Omental fat pad (tissue), 4 donors: Measurements from ENCODE around the gene BHLHE41. TPM values are rescaled to one million over a fixed set of nuclear protein-coding genes. Genes with fewer than 3 reads are reported as not detected.

Experiments
- ATAC-seq: fragments of 150-250 bp; one replicate; pipeline ENCODE4 v1.9.1; 2016; ENCODE audit warnings: mild to moderate bottlenecking, moderate library complexity; ENCODE audit not compliant: low FRiP score
- DNase-seq: peaks from one replicate; pipeline ENCODE4 v3.0.0-alpha.2; 2019; ENCODE audit warnings: low spot score
- CTCF ChIP-seq, 3 donors: fragments of 450-650 bp; IDR thresholded peaks; one replicate each; pipeline ENCODE4 v1.5.1; 2016 to 2017; ENCODE audit warnings: antibody characterized with exemption in 3 of 3, mild to moderate bottlenecking in 3 of 3, moderate library complexity in 2 of 3
- total RNA-seq, 4 donors: library from RNA; depleted of rRNA; stranded (reverse); fragments of >200 nt; gene quantifications; one replicate each; pipeline ENCODE4 v1.1.0, GENCODE V29; 2016

The BHLHE41 gene
- total RNA-seq, 4 donors from 2014 or later = 4.6 to 7.5 (median 5.2) TPM

DNA sequence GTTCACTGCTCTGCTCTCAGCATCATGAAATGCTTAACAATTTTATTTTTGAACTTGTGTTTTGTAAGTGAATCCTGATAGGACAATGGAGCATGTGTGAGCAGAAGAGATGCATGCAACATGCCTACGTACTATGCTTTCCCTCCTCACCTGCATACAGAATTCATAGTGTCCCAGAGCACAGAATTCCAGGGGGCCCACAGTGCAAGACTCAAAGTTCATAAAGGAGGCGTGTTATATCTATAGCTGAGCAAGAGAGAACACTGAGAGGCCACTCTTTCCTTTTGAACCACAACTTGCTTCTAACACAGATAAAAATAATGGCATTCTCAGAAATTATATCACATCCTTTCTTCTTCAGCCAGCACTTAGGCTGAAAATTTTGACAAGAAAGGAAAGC lies 28.8 kb downstream of the BHLHE41 start:
- TF ChIP-seq CTCF (IDR thresholded peaks at IDR 0.05) = no peak
- ATAC-seq = no peak
- DNase-seq = no peak

DNA sequence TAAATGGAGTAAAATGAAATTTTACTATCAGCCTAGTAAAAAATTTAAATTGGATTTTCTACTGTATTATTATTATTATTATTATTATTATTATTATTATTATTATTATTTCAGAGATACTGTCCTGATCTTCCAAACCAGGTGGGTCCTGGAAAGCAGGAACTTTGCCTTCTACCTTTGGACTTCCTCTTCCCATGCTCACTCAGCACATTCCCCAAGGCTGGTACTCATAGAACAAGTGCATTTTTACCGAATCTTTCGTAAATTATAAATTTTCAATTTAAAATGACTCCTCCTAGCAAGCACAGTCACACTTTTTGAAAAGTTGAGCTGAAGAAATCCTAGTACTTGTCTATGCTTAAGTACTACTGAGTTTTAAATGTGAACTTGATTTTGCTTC lies 29.7 kb downstream of the BHLHE41 start:
- no peak for ATAC-seq
- no peak for TF ChIP-seq CTCF (IDR thresholded peaks at IDR 0.05)
- DNase-seq = no peak

DNA sequence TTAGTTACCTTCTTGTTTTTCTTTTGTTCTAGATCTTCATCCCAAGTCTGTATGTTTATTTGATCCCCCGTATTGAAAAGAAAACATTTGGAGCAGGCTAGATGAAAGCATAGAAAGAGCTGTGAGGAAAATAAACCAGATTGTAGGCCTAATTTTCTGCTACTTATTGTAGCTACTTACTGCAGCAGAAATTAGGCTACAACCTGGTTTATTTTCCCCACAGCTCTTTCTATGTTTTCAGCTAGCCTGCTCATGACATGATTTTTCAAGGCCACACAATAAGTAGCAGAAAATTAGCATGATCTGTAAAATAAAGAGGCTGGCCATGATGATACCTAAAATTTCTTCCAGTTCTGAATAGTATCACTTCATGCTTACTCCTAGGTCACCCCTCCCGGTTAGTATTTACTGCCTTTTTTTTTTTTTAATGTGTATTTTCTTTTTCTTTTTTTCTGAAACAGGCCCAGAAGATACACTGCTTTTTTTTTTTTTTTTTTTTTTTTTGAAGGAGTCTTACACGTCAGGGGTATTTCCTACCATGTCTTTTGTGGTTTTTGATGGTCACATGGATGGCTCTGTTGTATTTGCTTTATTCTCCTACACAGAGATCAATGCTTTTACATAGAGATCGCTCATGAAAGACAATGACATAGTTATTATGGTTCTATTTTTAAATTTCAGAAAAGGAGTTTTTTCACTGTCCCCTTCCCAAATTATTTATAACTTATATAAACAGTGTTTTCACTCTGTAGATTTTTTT lies 32.3 kb downstream of the BHLHE41 start:
- ATAC-seq (no peak), DNase-seq (no peak)
- no peak for TF ChIP-seq CTCF (IDR thresholded peaks at IDR 0.05)

GRCh38 chr12:26091822-26092221 lies 33.0 kb downstream of the BHLHE41 start:
- ATAC-seq (no peak), DNase-seq (no peak)
- TF ChIP-seq CTCF (IDR thresholded peaks at IDR 0.05) = no peak

DNA sequence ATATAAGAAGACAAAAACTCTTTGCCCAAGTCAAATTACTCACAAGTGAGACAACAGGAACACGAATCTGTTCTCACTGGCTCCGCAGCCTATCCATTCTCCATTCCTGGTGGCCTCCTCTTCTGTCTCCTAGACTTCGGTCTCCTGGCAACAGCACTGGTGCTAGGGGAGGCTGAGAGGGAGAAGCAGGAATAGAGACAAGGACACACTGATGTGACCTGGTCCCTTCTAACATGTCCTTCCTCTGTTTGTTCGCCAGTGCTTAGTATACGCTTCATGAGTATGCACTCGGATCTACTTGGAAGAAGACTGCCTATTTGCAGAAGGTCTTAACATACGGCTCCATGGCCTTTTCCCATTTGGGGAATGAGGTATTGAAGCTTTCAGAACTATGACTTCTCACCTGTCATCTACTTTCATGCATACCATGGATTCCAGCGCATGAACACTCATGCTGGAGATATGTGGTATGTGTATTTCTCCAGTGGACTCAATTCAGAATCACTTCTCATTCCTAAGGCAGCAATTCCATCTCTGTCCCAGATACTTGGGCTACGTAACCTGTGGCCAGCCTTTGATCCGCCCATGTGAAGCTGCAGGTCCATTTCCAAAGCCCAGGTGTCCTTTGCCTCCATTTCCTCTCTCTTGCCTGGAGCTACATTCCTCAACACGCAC lies 33.9 kb downstream of the BHLHE41 start:
- ATAC-seq = no peak
- TF ChIP-seq CTCF (IDR thresholded peaks at IDR 0.05) = no peak
- no peak for DNase-seq

DNA sequence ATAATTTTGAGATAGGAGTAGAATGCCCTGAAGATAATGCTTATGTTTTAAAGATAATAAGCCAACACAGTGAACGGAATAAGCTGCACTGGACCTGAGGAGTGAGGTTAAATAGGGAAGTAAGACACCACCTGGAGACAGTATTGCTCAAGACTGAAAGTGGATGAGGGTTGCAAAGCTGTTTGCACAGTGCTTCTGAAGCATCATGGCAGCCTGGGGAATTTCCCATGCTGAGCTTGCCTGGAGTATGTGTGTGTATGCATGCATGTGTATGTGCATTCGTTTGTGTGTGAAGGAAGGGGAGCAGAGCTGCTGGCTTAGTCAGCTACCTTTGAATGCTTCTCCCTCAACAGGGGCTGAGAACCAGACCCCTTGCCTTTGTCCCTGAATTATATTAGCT lies 35.8 kb downstream of the BHLHE41 start:
- no peak for TF ChIP-seq CTCF (IDR thresholded peaks at IDR 0.05)
- ATAC-seq (no peak), DNase-seq (no peak)

DNA sequence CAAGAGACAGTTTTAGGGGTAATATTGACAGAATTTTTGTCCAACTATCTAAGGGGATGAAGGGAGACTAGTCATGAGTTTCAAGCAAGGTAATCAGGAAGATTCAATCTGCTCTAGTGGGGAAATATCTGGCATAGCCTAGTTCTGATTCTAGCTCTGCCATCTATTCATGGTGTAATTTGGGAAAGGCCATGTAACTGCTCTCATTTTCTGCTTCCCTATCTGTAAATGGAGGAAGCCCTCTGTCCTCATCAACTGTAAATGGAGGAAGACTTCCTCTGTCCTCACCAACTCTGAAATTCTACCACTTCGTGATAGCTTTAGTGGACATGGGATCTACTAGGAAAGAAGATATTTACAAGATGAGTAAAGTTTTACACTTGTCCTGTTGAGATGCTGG lies 37.9 kb downstream of the BHLHE41 start:
- DNase-seq (no peak), ATAC-seq (no peak)
- TF ChIP-seq CTCF (IDR thresholded peaks at IDR 0.05) = no peak
